Activated gamma-delta T cell treated with Interleukin-2 at 50 U/mL for 16 hours (primary cell): Measurements from ENCODE around the gene RNPEPL1.

Experiments
- DNase-seq: peaks from one replicate; pipeline ENCODE4 v3.0.0-alpha.2; 2020

Gene RNPEPL1

DNA sequence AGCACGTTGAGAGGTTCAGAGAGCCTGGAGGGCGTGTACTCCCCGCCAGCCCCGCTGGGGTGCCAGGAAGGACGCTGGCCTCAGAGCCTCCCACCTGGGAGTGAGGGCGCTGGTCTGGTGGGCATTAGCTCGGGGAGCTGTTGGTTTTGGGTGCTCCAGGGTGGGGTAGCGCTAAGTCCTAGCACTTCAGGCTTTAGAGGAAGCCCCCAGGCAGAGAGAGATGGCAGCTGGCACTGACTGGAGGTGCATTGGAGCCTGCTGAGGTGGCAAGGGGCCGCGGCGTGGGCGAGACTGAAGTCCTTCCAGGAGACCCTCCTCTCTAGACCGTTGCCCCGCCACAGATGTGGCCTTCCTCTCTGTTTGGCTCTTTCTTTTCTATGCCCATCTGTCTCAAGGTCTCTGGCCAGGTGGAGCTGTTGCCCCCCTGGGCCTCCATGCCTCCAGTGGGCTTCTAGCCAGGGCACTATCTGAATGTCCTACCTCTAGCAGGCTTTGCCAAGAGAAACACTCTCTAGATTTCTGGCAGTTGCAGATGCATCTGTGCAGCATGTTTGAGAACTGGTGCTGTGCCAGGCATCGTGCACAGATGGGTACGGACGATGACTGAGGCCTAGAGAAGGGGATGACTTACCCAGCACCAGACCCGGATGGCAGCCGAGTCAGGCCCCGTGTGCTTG is 24.9 kb downstream of the RNPEPL1 start:
- DNase-seq = no peak

DNA sequence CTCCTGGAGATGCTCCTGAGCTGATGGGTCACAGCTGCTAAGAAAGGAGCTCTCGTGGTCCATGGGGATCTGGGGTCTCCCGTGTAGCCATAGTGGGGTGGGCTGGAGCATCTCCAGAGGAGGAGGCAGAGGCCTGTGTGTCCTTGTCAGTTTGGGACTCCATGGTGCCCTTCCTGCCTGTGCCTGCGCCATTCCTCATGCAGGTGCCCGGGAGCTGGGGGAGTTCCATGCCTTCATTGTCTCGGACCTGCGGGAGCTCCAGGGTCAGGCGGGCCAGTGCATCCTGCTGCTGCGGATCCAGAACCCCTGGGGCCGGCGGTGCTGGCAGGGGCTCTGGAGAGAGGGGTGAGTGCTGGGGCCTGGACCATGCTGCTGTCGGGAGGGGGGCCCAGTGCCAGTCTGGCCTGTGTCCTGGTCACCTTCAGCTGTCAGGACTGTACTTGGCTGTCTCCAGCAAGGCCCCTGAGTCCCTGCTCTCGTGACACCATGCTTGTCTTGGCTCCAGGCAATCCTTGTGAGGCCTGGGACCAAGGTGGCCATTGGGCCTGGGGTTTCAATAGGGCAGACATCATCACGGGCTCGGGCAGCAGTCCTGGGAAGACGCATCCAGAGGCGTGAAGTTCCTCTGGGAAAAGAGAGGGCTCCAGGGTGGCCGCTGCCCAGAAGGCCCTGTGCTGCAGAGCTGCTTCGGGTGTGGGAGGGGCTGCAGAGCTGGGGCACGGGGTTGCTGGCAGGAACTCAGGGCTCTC is 25.6 kb downstream of the RNPEPL1 start:
- DNase-seq = no peak

DNA sequence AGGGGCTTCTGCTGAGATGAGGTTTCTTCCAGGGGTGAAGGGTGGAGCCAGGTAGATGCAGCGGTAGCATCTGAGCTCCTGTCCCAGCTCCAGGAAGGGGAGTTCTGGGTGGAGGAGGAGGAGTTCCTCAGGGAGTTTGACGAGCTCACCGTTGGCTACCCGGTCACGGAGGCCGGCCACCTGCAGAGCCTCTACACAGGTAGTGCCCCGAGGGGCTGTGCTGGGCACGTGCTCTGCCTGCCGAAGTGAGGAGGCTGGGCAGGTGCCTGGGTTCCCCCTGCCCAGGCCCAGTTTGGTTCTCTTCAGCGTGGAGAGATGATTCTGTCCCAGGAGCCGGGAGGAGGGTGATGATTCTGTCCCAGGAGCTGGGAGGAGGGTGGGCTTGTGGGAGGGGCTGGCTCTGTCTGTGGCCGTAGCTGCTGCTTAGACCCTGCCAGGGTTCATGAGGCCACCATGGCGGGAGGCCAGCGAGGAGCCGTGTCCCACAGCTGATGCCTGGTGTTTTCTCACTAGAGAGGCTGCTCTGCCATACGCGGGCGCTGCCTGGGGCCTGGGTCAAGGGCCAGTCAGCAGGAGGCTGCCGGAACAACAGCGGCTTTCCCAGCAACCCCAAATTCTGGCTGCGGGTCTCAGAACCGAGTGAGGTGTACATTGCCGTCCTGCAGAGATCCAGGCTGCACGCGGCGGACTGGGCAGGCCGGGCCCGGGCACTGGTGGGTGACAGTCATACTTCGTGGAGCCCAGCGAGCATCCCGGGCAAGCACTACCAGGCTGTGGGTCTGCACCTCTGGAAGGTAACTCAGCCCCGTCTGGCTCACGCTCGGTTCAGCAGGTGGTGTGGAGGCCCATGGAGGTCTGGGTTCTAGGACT is 26.5 kb downstream of the RNPEPL1 start:
- no peak for DNase-seq

- no peak for DNase-seq
These were observed 27.2 kb downstream of the RNPEPL1 start for GRCh38 chr2:240595381-240596079.

- DNase-seq = no peak
These were observed 27.8 kb downstream of the RNPEPL1 start for GRCh38 chr2:240596080-240596460.

DNA sequence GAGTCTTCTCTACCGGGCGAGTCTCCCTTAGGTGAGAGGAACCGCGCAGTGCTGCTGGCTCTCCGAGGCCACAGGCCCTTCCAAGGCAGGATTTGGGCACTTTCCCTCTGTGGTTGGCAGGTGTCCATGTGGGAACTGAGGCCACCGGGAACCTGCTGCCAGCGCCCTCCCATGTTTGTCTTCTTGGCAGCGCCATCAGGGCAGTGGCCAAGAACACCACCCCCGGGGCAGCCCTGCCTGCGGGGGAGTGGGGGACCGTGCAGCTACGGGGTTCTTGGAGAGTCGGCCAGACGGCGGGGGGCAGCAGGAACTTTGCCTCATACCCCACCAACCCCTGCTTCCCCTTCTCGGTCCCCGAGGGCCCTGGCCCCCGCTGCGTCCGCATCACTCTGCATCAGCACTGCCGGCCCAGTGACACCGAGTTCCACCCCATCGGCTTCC is 28.2 kb downstream of the RNPEPL1 start:
- DNase-seq = no peak

- no peak for DNase-seq
These were observed 28.8 kb downstream of the RNPEPL1 start for GRCh38 chr2:240597054-240597418.

DNA sequence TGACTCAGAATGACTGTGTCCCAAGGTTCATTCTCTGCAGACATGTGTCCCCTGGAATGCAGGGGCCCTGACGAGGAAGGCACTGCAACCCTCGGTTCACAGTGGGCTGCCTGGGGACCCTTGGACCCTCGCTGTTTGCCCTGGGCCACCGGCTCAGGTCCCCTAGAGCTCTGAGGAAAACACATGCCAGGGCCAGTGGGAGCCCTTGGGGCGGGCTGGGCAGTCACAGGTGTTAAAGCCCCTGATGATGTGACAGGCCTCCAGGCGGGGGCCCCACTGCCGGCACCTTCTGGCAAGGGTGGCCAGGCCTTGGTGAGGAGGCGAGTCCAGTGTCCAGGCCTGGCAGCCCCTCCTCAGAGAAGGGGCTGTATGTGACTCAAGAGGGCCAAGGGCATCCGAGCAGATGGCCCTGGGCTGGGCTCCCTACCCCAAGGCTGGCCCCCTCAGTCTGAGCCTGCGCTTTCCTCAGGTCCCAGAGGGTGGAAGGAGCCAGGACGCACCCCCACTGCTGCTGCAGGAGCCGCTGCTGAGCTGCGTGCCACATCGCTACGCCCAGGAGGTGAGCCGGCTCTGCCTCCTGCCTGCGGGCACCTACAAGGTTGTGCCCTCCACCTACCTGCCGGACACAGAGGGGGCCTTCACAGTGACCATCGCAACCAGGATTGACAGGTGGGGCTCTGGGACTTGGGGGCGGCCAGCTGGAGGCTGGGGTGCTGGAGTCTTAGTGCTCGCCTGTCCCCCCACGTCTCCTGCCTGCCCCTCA is 29.3 kb downstream of the RNPEPL1 start:
- no peak for DNase-seq

DNA sequence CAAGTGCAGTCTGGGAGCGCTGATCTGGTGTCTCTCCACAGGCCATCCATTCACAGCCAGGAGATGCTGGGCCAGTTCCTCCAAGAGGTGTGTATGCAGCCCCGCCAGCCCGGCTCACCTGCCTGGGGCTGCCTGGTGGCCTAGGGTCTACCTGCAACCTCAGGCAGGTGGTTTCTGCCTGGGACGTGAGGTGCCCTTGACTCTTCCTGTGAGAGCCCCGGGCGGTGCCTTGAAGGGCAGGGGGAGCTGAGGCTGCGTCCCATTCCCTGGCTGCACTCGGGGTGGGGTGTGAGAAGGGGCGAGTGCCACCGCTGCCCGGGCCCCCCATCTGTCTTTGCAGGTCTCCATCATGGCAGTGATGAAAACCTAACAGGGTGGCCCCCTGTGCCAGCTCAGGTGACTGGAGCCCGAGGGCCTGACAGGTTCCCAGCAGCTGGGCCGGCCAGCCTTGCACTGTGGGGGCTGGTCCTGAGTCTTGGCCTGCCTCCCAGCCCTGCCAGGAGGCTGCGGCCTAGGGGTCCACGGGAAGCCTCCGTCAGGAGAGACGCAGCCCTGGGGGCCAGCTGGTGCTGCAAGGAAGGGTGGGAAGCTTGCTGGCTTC is 30.1 kb downstream of the RNPEPL1 start:
- no peak for DNase-seq

DNA sequence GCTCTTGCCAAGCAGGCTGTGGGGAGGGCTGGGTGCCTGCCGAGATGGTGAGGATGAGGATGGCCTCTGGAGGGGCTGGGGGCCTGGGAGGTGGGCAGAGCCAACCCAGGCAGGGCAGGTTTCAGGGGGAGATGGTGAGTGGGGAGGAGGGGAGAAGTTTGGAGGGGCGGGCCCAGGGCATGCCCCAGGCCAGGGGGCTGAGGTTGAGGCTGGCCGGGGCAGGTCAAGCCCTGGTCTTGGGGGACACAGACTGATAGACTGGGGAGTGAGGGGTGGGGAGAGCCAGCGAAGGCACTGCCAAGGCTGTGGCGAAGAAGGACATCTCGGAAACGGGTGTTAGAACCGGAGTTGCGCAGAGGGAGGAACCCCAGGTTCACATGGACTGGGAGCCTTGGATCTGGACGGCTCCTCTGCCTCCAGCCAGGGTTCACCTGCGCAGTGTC is 30.9 kb downstream of the RNPEPL1 start:
- DNase-seq = no peak

- DNase-seq = no peak
These were observed 32.2 kb downstream of the RNPEPL1 start for GRCh38 chr2:240600451-240600961.

GRCh38 chr2:240601061-240601830 is 33.0 kb downstream of the RNPEPL1 start:
- DNase-seq = peak; percentile 1

- DNase-seq = peak; percentile 0
These were observed 33.5 kb downstream of the RNPEPL1 start for GRCh38 chr2:240601831-240602160.

GRCh38 chr2:240602266-240603050 is 34.2 kb downstream of the RNPEPL1 start:
- DNase-seq = no peak

DNA sequence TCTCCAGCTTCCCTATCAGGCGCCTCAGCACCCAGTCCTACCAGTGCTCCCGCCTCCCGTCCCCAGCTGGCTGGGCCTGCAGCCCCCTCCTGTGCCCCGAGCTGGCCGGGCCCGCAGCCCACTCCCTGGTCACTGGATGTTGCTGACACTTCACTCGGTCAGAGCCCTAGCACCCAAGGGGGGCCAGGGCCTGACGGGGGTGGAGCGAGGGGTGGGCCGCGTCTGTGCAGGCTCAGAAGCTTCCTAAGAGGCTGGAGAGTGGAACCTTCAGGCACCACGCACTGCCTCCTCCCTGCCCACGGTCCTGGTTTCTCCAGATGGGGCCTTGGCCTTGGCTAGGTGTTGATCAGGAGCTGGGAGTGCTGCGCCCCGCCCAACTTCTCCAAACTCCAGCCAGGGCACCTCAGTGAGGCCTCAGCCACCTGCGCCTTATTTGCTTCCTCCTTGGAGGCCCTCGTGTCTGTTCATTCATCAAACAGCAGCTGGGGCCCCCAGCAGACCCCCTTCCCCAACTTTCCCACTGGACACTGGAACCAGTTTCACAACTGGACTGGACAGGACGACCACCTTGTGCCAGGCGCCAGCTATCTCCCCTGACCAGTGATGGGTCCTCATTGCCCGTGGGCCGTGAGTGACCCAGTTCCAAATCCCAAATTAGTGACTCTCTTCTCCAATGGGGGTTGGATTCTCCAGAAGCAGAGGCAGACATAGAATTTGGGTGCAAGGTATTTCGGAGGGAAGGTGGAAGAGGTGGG is 35.0 kb downstream of the RNPEPL1 start:
- no peak for DNase-seq

DNA sequence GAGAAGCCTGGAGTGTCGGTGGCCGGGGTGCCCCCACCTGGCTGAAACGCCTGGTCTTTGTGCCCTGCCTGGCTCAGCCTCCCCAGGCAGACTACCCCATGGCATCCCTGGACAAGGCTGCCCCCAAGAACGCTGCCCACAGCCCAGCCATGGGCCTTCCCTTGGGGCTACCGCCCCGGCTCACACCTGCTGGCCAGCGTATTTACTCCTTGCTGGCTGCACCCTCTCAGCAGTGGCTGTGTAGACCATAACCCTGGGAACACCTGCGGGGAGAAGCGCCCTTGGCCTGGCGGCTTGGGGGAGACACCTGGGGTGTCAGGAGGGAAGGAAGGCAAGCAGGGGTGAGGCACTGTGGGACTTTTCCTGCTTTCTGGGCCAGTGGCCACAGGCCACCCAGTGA is 35.6 kb downstream of the RNPEPL1 start:
- no peak for DNase-seq

GRCh38 chr2:240604291-240604938 is 36.1 kb downstream of the RNPEPL1 start:
- no peak for DNase-seq

- no peak for DNase-seq
These were observed 36.8 kb downstream of the RNPEPL1 start for GRCh38 chr2:240604939-240605716.
